CD4-positive, alpha-beta T cell treated with Interferon alpha-2 for 1 hour (primary cell): Measurements from ENCODE around the gene ZRANB2.

Experiments
- DNase-seq, 2 donors: peaks; one replicate each; pipeline ENCODE4 v3.0.0-alpha.2; 2020 to 2022

The ZRANB2 gene

GRCh38 chr1:71080739-71081696 lies at the start of gene ZRANB2:
Gene ZRANB2, minus strand, starts transcription at chr1:71081035. Its CDS starts 40 bp downstream, at chr1:71080995.
- DNase-seq: peak; percentile 94 to 96

- no peak for DNase-seq
Observed at GRCh38 chr1:71128060-71128459, 47.2 kb upstream of the ZRANB2 start.

- no peak for DNase-seq
Observed at GRCh38 chr1:71118086-71118485, 37.3 kb upstream of the ZRANB2 start.

GRCh38 chr1:71116729-71117128 lies 35.9 kb upstream of the ZRANB2 start:
- no peak for DNase-seq

- no peak for DNase-seq
Observed at GRCh38 chr1:71106658-71107322, 26.0 kb upstream of the ZRANB2 start.

GRCh38 chr1:71104417-71104816 lies 23.6 kb upstream of the ZRANB2 start:
- no peak for DNase-seq

- DNase-seq: no peak
Observed at GRCh38 chr1:71101839-71102376, 21.1 kb upstream of the ZRANB2 start.

GRCh38 chr1:71097428-71097827 lies 16.6 kb upstream of the ZRANB2 start:
- DNase-seq: no peak

GRCh38 chr1:71094913-71095312 lies 14.1 kb upstream of the ZRANB2 start:
- DNase-seq: no peak

- no peak for DNase-seq
Observed at GRCh38 chr1:71093938-71094337, 13.1 kb upstream of the ZRANB2 start.

- no peak for DNase-seq
Observed at GRCh38 chr1:71089536-71090270, 8.9 kb upstream of the ZRANB2 start.

GRCh38 chr1:71088645-71089287 lies 7.9 kb upstream of the ZRANB2 start:
- no peak for DNase-seq

GRCh38 chr1:71087713-71088112 lies 6.9 kb upstream of the ZRANB2 start:
- no peak for DNase-seq

- DNase-seq: no peak
Observed at GRCh38 chr1:71087060-71087459, 6.2 kb upstream of the ZRANB2 start.

GRCh38 chr1:71086331-71086730 lies 5.5 kb upstream of the ZRANB2 start:
- DNase-seq: no peak

- DNase-seq: no peak
Observed at GRCh38 chr1:71083271-71083670, 2.4 kb upstream of the ZRANB2 start.

- no peak for DNase-seq
Observed at GRCh38 chr1:71081697-71082080, 854 bp upstream of the ZRANB2 start.

GRCh38 chr1:71080230-71080738 lies 551 bp downstream of the ZRANB2 start:
- DNase-seq: peak in 1 of 2 donors; percentile 4

GRCh38 chr1:71074681-71075080 lies 6.2 kb downstream of the ZRANB2 start:
- DNase-seq: no peak

GRCh38 chr1:71072273-71072672 lies 8.6 kb downstream of the ZRANB2 start:
- DNase-seq: no peak

GRCh38 chr1:71071720-71072119 lies 9.1 kb downstream of the ZRANB2 start:
- no peak for DNase-seq
